22Rv1 (cell line): ENCODE results near the gene CCDC63.
"Not testable (repeated sequence)": the region's sequence is repeated elsewhere in the genome, so short reads cannot be mapped to it uniquely, and the experiment has no call there.

Source experiments
- H3K27ac ChIP-seq: fragments of 450-650 bp; 2 replicates; pipeline ENCODE4 v1.5.1; 2017
- ZFX ChIP-seq: fragments of 450-650 bp; IDR thresholded peaks from 2 replicates; pipeline ENCODE4 v1.6.1; 2017; ENCODE audit warnings: antibody characterized with exemption, borderline replicate concordance
- TF ChIP-seq, protein P1 (sequence below): fragments of 450-650 bp; IDR thresholded peaks from 2 replicates; pipeline ENCODE4 v1.5.1; 2017; ENCODE audit warnings: mild to moderate bottlenecking

The CCDC63 gene

DNA sequence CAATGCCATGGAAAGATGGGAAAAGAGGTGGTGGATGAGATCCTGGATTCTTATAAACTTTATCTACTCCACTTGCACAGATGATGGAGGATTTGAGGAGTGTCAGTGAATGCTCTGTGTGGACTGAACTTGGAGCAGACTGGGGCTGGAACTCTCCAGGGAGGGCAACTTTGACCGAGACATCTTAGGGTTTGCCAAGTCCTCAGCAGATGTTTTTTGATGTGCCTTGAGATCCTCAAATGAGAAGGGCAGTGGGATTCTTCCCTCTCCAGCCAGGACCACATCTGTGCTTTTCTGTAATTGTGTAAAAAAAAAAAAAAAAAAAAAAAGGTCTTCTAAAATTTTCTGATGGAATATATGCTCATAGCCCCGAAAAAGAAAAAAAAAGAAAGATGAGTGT is 96.6 kb downstream of the CCDC63 start:
- H3K27ac ChIP-seq = no peak overlapping the region
- no peak for TF ChIP-seq ZFX
- TF ChIP-seq, protein P1, sequence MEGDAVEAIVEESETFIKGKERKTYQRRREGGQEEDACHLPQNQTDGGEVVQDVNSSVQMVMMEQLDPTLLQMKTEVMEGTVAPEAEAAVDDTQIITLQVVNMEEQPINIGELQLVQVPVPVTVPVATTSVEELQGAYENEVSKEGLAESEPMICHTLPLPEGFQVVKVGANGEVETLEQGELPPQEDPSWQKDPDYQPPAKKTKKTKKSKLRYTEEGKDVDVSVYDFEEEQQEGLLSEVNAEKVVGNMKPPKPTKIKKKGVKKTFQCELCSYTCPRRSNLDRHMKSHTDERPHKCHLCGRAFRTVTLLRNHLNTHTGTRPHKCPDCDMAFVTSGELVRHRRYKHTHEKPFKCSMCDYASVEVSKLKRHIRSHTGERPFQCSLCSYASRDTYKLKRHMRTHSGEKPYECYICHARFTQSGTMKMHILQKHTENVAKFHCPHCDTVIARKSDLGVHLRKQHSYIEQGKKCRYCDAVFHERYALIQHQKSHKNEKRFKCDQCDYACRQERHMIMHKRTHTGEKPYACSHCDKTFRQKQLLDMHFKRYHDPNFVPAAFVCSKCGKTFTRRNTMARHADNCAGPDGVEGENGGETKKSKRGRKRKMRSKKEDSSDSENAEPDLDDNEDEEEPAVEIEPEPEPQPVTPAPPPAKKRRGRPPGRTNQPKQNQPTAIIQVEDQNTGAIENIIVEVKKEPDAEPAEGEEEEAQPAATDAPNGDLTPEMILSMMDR = no peak

DNA sequence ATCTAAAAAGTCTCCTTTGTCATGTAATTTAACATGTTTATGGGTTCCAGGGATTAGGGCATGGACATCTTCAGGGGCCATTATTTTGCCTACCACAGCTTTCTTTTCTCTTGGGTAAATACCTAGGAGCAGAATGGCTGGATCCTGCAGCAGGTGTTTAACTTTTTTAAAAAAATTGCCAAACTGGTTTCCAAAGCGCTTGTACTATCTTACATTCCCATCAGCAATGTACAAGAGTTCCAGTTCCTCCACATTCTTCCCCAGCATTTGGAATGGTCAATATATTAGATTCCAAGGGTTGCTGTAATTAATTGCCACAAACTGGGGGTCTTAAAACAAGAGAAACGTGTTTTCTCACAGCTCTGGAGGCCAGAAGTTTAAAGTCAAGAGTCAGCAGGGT is 101.3 kb downstream of the CCDC63 start:
- H3K27ac ChIP-seq = no peak overlapping the region
- TF ChIP-seq, protein P1 = no peak
- TF ChIP-seq ZFX = no peak

DNA sequence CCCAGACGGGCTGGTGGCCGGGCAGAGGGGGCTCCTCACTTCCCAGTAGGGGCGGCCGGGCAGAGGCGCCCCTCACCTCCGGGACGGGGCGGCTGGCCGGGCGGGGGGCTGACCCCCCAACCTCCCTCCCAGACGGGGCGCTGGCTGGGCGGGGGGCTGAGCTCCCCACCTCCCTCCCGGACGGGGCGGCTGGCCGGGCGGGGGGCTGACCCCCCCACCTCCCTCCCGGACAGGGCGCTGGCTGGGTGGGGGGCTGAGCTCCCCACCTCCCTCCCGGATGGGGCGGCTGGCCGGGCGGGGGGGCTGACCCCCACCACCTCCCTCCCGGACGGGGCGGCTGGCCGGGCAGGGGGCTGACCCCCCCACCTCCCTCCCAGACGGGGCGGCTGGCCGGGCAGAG is 103.7 kb downstream of the CCDC63 start:
- H3K27ac ChIP-seq = not testable (repeated sequence)

DNA sequence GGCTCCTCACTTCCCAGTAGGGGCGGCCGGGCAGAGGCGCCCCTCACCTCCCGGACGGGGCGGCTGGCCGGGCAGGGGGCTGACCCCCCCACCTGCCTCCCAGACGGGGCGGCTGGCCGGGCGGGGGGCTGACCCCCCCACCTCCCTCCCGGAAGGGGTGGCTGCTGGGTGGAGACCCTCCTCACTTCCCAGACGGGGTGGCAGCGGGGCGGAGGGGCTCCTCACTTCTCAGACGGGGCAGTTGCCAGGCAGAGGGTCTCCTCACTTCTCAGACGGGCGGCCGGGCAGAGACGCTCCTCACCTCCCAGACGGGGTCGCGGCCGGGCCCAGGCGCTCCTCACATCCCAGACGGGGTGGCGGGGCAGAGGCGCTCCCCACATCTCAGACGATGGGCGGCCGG is 104.1 kb downstream of the CCDC63 start:
- H3K27ac ChIP-seq = not testable (repeated sequence)
